ENCODE results near the gene SLC34A1.

GRCh38 chr5:177402271-177403043, 18.2 kb downstream of the SLC34A1 start:
- TF ChIP-seq, protein P1, sequence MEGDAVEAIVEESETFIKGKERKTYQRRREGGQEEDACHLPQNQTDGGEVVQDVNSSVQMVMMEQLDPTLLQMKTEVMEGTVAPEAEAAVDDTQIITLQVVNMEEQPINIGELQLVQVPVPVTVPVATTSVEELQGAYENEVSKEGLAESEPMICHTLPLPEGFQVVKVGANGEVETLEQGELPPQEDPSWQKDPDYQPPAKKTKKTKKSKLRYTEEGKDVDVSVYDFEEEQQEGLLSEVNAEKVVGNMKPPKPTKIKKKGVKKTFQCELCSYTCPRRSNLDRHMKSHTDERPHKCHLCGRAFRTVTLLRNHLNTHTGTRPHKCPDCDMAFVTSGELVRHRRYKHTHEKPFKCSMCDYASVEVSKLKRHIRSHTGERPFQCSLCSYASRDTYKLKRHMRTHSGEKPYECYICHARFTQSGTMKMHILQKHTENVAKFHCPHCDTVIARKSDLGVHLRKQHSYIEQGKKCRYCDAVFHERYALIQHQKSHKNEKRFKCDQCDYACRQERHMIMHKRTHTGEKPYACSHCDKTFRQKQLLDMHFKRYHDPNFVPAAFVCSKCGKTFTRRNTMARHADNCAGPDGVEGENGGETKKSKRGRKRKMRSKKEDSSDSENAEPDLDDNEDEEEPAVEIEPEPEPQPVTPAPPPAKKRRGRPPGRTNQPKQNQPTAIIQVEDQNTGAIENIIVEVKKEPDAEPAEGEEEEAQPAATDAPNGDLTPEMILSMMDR (conservative IDR thresholded peaks at IDR 0.05; ENCODE audit: low read length): no peak
- no peak for TF ChIP-seq EZH2phosphoT487 (IDR thresholded peaks at IDR 0.05; ENCODE audit: borderline replicate concordance, low read depth, low read length)

Measured in OCI-LY7 (cell line).